ENCODE results near the gene TMPRSS6. TPM values are rescaled to one million over a fixed set of nuclear protein-coding genes. Genes with fewer than 3 reads are reported as not detected.

The TMPRSS6 gene
- not detected in 2 replicates for total RNA-seq

GRCh38 chr22:37109242-37109917, at the start of gene TMPRSS6:
TSS of gene TMPRSS6 (minus strand) at chr22:37109713. CDS start at chr22:37103417, 6,296 bp downstream.

GRCh38 chr22:37051391-37052385, 57.8 kb downstream of the TMPRSS6 start, which contains the start of gene KCTD17:
TSS of gene KCTD17 (plus strand) at chr22:37051742. CDS start at chr22:37051761, 19 bp downstream.

GRCh38 chr22:37019309-37020191, 90.0 kb downstream of the TMPRSS6 start, which contains the start of the genes MPST and TST:
TSS of gene MPST (plus strand) at chr22:37019742. CDS start at chr22:37019837, 95 bp downstream.
TSS of gene TST (minus strand) at chr22:37019447. CDS start at chr22:37018732, 715 bp downstream.

Other genes with a start within 250 kb of the TMPRSS6 start
- 0.76 TPM in 1 of 2 replicates, not detected in the other for gene NCF4, start 248.7 kb downstream of the TMPRSS6 start, total RNA-seq
- not detected in 2 replicates for gene CSF2RB, start 196.1 kb downstream of the TMPRSS6 start, total RNA-seq
- 39.5 and 42.4 TPM in 2 replicates for gene TST, start 90.3 kb downstream of the TMPRSS6 start, total RNA-seq
- gene MPST, start 90.0 kb downstream of the TMPRSS6 start, total RNA-seq: 203 and 213 TPM in 2 replicates
- 19.0 and 22.7 TPM in 2 replicates for gene KCTD17, start 58.0 kb downstream of the TMPRSS6 start, total RNA-seq
- 0.08 and 1.9 TPM in 2 replicates for gene IL2RB, start 40.2 kb upstream of the TMPRSS6 start, total RNA-seq
- gene C1QTNF6, start 78.5 kb upstream of the TMPRSS6 start, total RNA-seq: 7.8 and 9.9 TPM in 2 replicates
- not detected in 2 replicates for gene SSTR3, start 102.8 kb upstream of the TMPRSS6 start, total RNA-seq
- 153 and 181 TPM in 2 replicates for gene RAC2, start 134.6 kb upstream of the TMPRSS6 start, total RNA-seq
- 0.08 TPM in 1 of 2 replicates, not detected in the other for gene CYTH4, start 172.8 kb upstream of the TMPRSS6 start, total RNA-seq

All from hair follicular keratinocyte (primary cell).